Central memory CD8-positive, alpha-beta T cell (primary cell): ENCODE measurements around the gene ARHGEF17.
A peak's percentile ranks its signal among the peaks of the same experiment; 100 is the strongest.

Experiments
- ATAC-seq: fragments of 150-1000 bp; cut with Tn5 transposase; replicated peaks from 2 replicates; pipeline ENCODE4 v1.10.0; 2022; ENCODE audit warnings: mild to moderate bottlenecking, moderate FRiP score, moderate number of reproducible peaks; ENCODE audit not compliant: poor library complexity, severe bottlenecking; ENCODE audit errors: extremely low read depth
- DNase-seq, 2 donors: peaks; one replicate each; pipeline ENCODE4 v3.0.0; 2021; ENCODE audit warnings: low spot score in 2 of 2
- H3K27ac Mint-ChIP-seq: one replicate; pipeline ENCODE4 v1.8.0; 2022; ENCODE audit warnings: low read depth, mild to moderate bottlenecking, moderate library complexity, mixed read lengths
- H3K27me3 Mint-ChIP-seq: one replicate; pipeline ENCODE4 v1.8.0; 2022; ENCODE audit warnings: mixed read lengths
- H3K36me3 Mint-ChIP-seq: one replicate; pipeline ENCODE4 v1.8.0; 2022; ENCODE audit warnings: mild to moderate bottlenecking, moderate library complexity, mixed read lengths; ENCODE audit not compliant: insufficient read depth
- H3K4me1 Mint-ChIP-seq: one replicate; pipeline ENCODE4 v1.8.0; 2022; ENCODE audit warnings: mixed read lengths
- H3K4me3 Mint-ChIP-seq: one replicate; pipeline ENCODE4 v1.8.0; 2022; ENCODE audit warnings: mild to moderate bottlenecking, moderate library complexity, mixed read lengths
- H3K9me3 Mint-ChIP-seq: one replicate; pipeline ENCODE4 v1.8.0; 2022; ENCODE audit warnings: mixed read lengths

The ARHGEF17 gene

GRCh38 chr11:73288873-73289707 is 19.0 kb upstream of the ARHGEF17 start:
- Mint-ChIP-seq H3K36me3 (no peaks in the 10 kb centered on the region), H3K4me3 (no peak overlapping the region), H3K27ac (no peak overlapping the region), H3K4me1 (peaks cover 8% of the 10 kb centered on the region), H3K9me3 (no peaks in the 10 kb centered on the region), H3K27me3 (no peaks in the 10 kb centered on the region)
- peak; percentile 54 for ATAC-seq
- peak in 1 of 2 donors; percentile 34 for DNase-seq

- H3K9me3 Mint-ChIP-seq, result no peaks in the 10 kb centered on the region
- peaks cover 8% of the 10 kb centered on the region for H3K4me1 Mint-ChIP-seq
- DNase-seq, result no peak
- no peaks in the 10 kb centered on the region for H3K36me3 Mint-ChIP-seq
- no peaks in the 10 kb centered on the region for H3K27me3 Mint-ChIP-seq
- no peak overlapping the region for H3K27ac Mint-ChIP-seq
- no peak overlapping the region for H3K4me3 Mint-ChIP-seq
- ATAC-seq, result no peak
Measured at GRCh38 chr11:73290536-73290935, 17.5 kb upstream of the ARHGEF17 start.

GRCh38 chr11:73291196-73291595 is 16.9 kb upstream of the ARHGEF17 start:
- ATAC-seq (no peak), DNase-seq (no peak)
- H3K27me3 Mint-ChIP-seq, result no peaks in the 10 kb centered on the region
- no peak overlapping the region for H3K27ac Mint-ChIP-seq
- no peaks in the 10 kb centered on the region for H3K36me3 Mint-ChIP-seq
- H3K9me3 Mint-ChIP-seq, result no peaks in the 10 kb centered on the region
- no peak overlapping the region for H3K4me3 Mint-ChIP-seq
- H3K4me1 Mint-ChIP-seq, result peaks cover 8% of the 10 kb centered on the region

GRCh38 chr11:73291781-73292524 is 16.1 kb upstream of the ARHGEF17 start:
- H3K4me3 Mint-ChIP-seq, result no peak overlapping the region
- H3K9me3 Mint-ChIP-seq, result no peaks in the 10 kb centered on the region
- ATAC-seq, result no peak
- peaks cover 4% of the 10 kb centered on the region for H3K36me3 Mint-ChIP-seq
- H3K27ac Mint-ChIP-seq, result no peak overlapping the region
- no peak for DNase-seq
- peaks cover 8% of the 10 kb centered on the region for H3K4me1 Mint-ChIP-seq
- peaks cover 6% of the 10 kb centered on the region for H3K27me3 Mint-ChIP-seq

GRCh38 chr11:73292525-73292894 is 15.6 kb upstream of the ARHGEF17 start:
- H3K4me3 Mint-ChIP-seq, result no peak overlapping the region
- H3K4me1 Mint-ChIP-seq, result peaks cover 8% of the 10 kb centered on the region
- peaks cover 11% of the 10 kb centered on the region for H3K27me3 Mint-ChIP-seq
- H3K9me3 Mint-ChIP-seq, result no peaks in the 10 kb centered on the region
- DNase-seq (no peak), ATAC-seq (no peak)
- peaks cover 4% of the 10 kb centered on the region for H3K36me3 Mint-ChIP-seq
- no peak overlapping the region for H3K27ac Mint-ChIP-seq

- Mint-ChIP-seq H3K4me3 (no peak overlapping the region), H3K4me1 (peaks cover 8% of the 10 kb centered on the region), H3K27ac (no peak overlapping the region), H3K36me3 (peaks cover 4% of the 10 kb centered on the region), H3K9me3 (no peaks in the 10 kb centered on the region), H3K27me3 (peaks cover 21% of the 10 kb centered on the region)
- DNase-seq (no peak), ATAC-seq (no peak)
Measured at GRCh38 chr11:73293356-73293936, 14.6 kb upstream of the ARHGEF17 start.

- ATAC-seq (no peak), DNase-seq (no peak)
- no peak overlapping the region for H3K4me3 Mint-ChIP-seq
- H3K9me3 Mint-ChIP-seq, result no peaks in the 10 kb centered on the region
- no peak overlapping the region for H3K27ac Mint-ChIP-seq
- peaks cover 4% of the 10 kb centered on the region for H3K36me3 Mint-ChIP-seq
- peaks cover 23% of the 10 kb centered on the region for H3K27me3 Mint-ChIP-seq
- H3K4me1 Mint-ChIP-seq, result no peaks in the 10 kb centered on the region
Measured at GRCh38 chr11:73294604-73295003, 13.5 kb upstream of the ARHGEF17 start.

- H3K36me3 Mint-ChIP-seq, result peaks cover 4% of the 10 kb centered on the region
- H3K27me3 Mint-ChIP-seq, result peaks cover 31% of the 10 kb centered on the region
- DNase-seq (peak; percentile 55 to 72), ATAC-seq (peak; percentile 60)
- H3K9me3 Mint-ChIP-seq, result no peaks in the 10 kb centered on the region
- H3K4me1 Mint-ChIP-seq, result no peaks in the 10 kb centered on the region
- no peak overlapping the region for H3K27ac Mint-ChIP-seq
- H3K4me3 Mint-ChIP-seq, result no peak overlapping the region
Measured at GRCh38 chr11:73295241-73295995, 12.7 kb upstream of the ARHGEF17 start.

GRCh38 chr11:73295996-73296318 is 12.1 kb upstream of the ARHGEF17 start:
- ATAC-seq, result no peak
- DNase-seq, result no peak
- peaks cover 4% of the 10 kb centered on the region for H3K36me3 Mint-ChIP-seq
- no peaks in the 10 kb centered on the region for H3K4me1 Mint-ChIP-seq
- no peaks in the 10 kb centered on the region for H3K9me3 Mint-ChIP-seq
- H3K27me3 Mint-ChIP-seq, result peaks cover 35% of the 10 kb centered on the region
- H3K27ac Mint-ChIP-seq, result no peak overlapping the region
- H3K4me3 Mint-ChIP-seq, result no peak overlapping the region

GRCh38 chr11:73296501-73297230 is 11.4 kb upstream of the ARHGEF17 start:
- peaks cover 4% of the 10 kb centered on the region for H3K36me3 Mint-ChIP-seq
- no peak for ATAC-seq
- H3K4me1 Mint-ChIP-seq, result no peaks in the 10 kb centered on the region
- DNase-seq, result no peak
- H3K27ac Mint-ChIP-seq, result no peak overlapping the region
- H3K9me3 Mint-ChIP-seq, result no peaks in the 10 kb centered on the region
- peaks cover 35% of the 10 kb centered on the region for H3K27me3 Mint-ChIP-seq
- H3K4me3 Mint-ChIP-seq, result no peak overlapping the region

- Mint-ChIP-seq H3K4me1 (no peaks in the 10 kb centered on the region), H3K9me3 (no peaks in the 10 kb centered on the region), H3K4me3 (no peak overlapping the region), H3K27ac (no peak overlapping the region), H3K27me3 (peaks cover 40% of the 10 kb centered on the region), H3K36me3 (peaks cover 4% of the 10 kb centered on the region)
- DNase-seq (no peak), ATAC-seq (no peak)
Measured at GRCh38 chr11:73297231-73297590, 10.9 kb upstream of the ARHGEF17 start.

GRCh38 chr11:73297702-73298101 is 10.4 kb upstream of the ARHGEF17 start:
- no peak for ATAC-seq
- Mint-ChIP-seq H3K9me3 (no peaks in the 10 kb centered on the region), H3K36me3 (peaks cover 4% of the 10 kb centered on the region), H3K27me3 (peaks cover 45% of the 10 kb centered on the region), H3K27ac (no peak overlapping the region), H3K4me3 (no peak overlapping the region), H3K4me1 (no peaks in the 10 kb centered on the region)
- no peak for DNase-seq
